ENCODE data around the gene ANKRD33B.

ANKRD33B gene

DNA sequence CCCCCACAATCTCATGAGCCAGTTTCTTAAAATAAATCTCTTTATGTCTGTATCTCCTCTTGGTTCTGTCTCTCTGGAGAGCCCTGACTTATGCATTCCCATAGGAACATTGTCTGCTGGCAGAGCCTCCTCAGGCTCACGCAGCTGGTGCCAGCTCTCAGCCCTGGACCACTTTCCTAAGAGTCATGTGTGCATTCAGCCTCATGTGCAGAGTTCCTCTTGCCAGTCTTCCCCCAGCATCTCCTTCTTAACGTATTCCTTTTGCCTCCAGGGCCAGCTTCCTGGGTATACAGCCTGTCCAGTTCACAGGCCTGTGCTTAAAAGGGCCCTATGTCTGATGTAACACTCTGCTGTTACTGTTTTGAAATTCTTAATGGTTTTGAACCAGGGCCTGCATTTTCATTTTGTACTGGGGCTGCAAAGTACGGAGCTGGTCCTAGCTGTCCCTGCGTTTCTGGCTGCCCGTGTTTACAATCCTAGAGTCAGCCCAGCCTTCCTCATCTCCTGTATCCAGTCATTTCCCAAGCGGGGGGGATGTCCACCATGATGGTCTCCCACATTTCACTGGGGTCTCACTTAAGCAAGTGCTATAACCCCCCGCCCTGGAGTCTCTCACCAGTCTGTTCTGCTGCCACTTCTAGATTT lies 18.1 kb downstream of the ANKRD33B start:
- H3K9me3 ChIP-seq (ENCODE audit: control insufficient read depth, insufficient read depth, low read depth, low read length) = no peaks in the 10 kb centered on the region
- H3K36me3 ChIP-seq (ENCODE audit: control insufficient read depth, insufficient read depth, low read length) = no peaks in the 10 kb centered on the region
- no peak overlapping the region for H3K9ac ChIP-seq (ENCODE audit: low read length)
- H3K4me1 ChIP-seq (ENCODE audit: control insufficient read depth, insufficient read depth, low read length) = peaks cover 18% of the 10 kb centered on the region
- no peak overlapping the region for H3K4me3 ChIP-seq (ENCODE audit: low read depth, low read length)
- H3K27ac ChIP-seq (ENCODE audit: low read depth, low read length) = no peak overlapping the region
- no peaks in the 10 kb centered on the region for H3K27me3 ChIP-seq (ENCODE audit: control insufficient read depth, insufficient read depth, low read length)

DNA sequence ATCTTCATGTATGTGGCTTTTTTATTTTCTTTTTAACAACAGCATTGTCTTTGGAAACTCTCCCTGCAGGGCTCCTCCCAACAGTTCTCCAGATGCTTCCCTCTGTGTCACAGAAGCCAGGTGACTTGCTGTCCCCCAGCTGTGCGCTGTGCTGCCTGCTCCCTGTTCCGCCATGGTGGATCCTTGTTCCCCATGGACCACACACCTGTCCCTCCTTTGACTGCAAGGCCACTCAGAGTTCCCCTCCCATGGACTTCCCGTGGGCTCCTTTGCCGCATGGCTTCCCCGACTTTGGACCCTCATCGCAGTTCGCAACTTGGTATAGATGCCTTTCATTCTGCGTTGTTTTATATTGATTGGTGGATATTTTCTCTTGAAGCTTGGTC lies 18.6 kb downstream of the ANKRD33B start:
- no peak overlapping the region for H3K9ac ChIP-seq (ENCODE audit: low read length)
- H3K9me3 ChIP-seq (ENCODE audit: control insufficient read depth, insufficient read depth, low read depth, low read length) = no peaks in the 10 kb centered on the region
- no peak overlapping the region for H3K27ac ChIP-seq (ENCODE audit: low read depth, low read length)
- H3K4me3 ChIP-seq (ENCODE audit: low read depth, low read length) = no peak overlapping the region
- H3K4me1 ChIP-seq (ENCODE audit: control insufficient read depth, insufficient read depth, low read length) = peaks cover 15% of the 10 kb centered on the region
- H3K27me3 ChIP-seq (ENCODE audit: control insufficient read depth, insufficient read depth, low read length) = no peaks in the 10 kb centered on the region
- no peaks in the 10 kb centered on the region for H3K36me3 ChIP-seq (ENCODE audit: control insufficient read depth, insufficient read depth, low read length)

DNA sequence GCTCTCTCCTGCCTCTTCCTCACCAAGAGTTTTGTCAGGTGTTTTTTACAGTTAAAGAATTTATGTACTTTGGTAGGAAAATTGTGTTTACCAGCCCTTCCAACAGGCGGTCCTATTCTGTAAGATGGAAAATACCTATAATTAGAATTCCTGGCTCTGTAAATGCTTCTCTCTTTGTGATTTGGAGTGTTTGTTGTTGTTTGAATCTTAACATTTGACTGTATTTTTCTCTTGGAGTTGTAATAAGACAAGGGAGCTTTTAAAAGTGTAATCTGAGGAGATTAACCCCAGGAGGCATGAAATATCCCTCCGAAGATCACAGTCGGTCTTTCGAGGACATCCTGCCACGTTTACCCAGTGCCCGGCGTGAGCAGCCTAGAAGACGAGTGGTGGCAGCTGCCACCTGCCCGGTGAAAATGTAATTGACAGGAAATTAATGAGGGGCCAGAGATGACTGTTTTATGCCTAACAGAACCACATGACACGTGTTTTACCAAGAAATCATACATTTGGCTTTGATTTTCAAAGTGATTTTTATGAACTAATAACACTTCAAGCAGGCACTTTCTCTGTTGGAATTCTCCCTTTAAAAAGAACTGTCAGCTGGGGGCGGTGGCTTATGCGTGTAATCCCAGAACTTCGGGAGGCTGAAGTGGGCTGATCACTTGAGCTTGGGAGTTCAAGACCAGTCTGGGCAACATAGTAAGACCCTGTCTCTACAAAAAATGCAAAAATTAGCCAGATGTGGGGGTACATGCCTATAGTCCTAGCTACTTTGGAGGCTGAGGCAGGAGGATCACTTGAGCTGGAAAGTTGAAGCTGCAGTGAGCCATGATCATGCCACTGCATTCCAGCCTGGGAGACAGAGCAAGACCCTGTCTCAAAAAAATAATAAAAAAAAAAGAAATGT lies 20.0 kb downstream of the ANKRD33B start:
- Histone ChIP-seq H3K27ac (ENCODE audit: low read depth, low read length) (no peak overlapping the region), H3K4me1 (ENCODE audit: control insufficient read depth, insufficient read depth, low read length) (peaks cover 10% of the 10 kb centered on the region; the same call in 1 of the 2 replicates), H3K9ac (ENCODE audit: low read length) (no peak overlapping the region), H3K36me3 (ENCODE audit: control insufficient read depth, insufficient read depth, low read length) (no peaks in the 10 kb centered on the region), H3K9me3 (ENCODE audit: control insufficient read depth, insufficient read depth, low read depth, low read length) (no peaks in the 10 kb centered on the region), H3K27me3 (ENCODE audit: control insufficient read depth, insufficient read depth, low read length) (no peaks in the 10 kb centered on the region), H3K4me3 (ENCODE audit: low read depth, low read length) (no peak overlapping the region)

DNA sequence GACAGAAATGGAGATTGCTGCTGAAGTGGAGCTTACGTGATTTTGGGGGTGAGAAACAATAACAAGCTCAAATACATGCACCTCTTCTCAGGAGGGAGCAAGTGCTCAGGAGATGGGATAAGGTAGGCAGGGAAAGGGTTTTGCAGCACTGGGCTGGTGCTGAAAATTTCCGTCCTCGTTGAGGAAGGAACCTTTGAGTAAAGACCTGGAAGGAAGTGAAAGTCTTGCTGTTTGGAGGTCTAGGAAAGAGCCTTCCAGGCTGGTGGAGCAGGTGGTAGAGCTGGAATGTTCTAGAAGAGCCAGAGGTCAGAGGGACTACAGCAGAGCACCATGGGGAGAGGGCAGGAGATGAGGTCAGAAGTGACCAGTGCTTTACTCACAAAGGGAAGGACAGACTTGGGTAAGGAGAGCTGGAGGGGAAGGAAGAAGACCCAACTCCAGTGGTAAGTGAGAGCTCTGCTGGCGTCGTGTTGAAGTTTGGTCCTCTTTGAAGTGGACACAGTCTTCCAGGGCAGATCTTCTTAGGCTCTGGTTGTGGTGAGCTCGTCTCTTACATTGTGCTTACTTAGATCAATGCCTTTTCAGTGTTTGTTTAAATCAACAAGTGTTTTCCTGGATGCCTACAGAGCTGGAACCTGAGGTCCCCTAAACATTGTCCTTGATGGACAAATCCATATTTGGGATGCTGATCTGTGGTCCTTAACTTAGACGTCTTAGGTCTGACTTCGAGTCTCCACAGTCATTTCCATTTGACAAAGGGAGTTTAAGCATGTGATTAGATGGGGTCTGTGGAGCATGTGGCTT lies 21.0 kb downstream of the ANKRD33B start:
- Histone ChIP-seq H3K9me3 (ENCODE audit: control insufficient read depth, insufficient read depth, low read depth, low read length) (peaks cover 3% of the 10 kb centered on the region; the same call in 1 of the 2 replicates), H3K36me3 (ENCODE audit: control insufficient read depth, insufficient read depth, low read length) (no peaks in the 10 kb centered on the region), H3K4me3 (ENCODE audit: low read depth, low read length) (no peak overlapping the region), H3K4me1 (ENCODE audit: control insufficient read depth, insufficient read depth, low read length) (peaks cover 15% of the 10 kb centered on the region), H3K27me3 (ENCODE audit: control insufficient read depth, insufficient read depth, low read length) (no peaks in the 10 kb centered on the region), H3K9ac (ENCODE audit: low read length) (no peak overlapping the region), H3K27ac (ENCODE audit: low read depth, low read length) (no peak overlapping the region)

DNA sequence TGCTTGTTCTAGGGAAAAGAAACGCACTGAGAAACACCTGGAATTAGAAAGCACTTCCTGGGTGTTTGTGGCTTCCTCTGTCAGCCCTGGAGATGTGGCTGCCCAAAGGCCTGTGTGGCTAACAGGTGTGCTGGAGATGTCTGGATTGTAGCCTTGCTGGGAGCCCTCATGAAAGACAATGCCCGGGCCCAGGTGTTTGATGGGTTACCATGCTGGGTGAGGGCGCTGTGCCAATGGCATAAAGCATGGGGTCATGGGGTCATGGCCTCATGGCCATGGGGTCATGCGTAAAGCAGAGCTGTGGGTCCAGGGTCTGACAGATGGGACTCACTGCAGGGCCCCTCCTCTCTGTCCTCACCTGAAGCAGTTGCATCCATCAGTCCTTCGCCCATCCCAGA lies 21.6 kb downstream of the ANKRD33B start:
- Histone ChIP-seq H3K9me3 (ENCODE audit: control insufficient read depth, insufficient read depth, low read depth, low read length) (peaks cover 3% of the 10 kb centered on the region; the same call in 1 of the 2 replicates), H3K9ac (ENCODE audit: low read length) (no peak overlapping the region), H3K36me3 (ENCODE audit: control insufficient read depth, insufficient read depth, low read length) (no peaks in the 10 kb centered on the region), H3K27ac (ENCODE audit: low read depth, low read length) (no peak overlapping the region), H3K4me1 (ENCODE audit: control insufficient read depth, insufficient read depth, low read length) (peaks cover 17% of the 10 kb centered on the region), H3K27me3 (ENCODE audit: control insufficient read depth, insufficient read depth, low read length) (no peaks in the 10 kb centered on the region), H3K4me3 (ENCODE audit: low read depth, low read length) (no peak overlapping the region)

DNA sequence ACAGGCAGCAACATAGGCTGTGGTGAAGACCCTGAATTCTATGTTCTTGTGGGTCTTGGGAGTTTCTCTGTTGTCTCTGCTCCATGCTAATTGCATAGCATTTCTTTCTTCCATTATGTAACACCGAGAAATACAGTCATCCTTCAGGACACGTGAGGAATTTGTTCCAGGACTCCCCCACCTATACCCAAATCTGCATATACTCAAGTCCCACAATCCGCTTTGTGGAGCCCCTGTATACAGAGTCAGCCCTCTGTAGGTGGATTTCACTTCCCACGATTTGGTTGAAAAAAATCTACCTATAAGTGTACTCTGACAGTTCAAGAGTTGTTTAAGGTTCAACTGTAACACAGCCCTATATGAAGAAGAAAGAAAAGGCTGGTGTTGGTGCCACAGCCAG lies 22.1 kb downstream of the ANKRD33B start:
- peaks cover 3% of the 10 kb centered on the region; the same call in 1 of the 2 replicates for H3K9me3 ChIP-seq (ENCODE audit: control insufficient read depth, insufficient read depth, low read depth, low read length)
- no peak overlapping the region for H3K4me3 ChIP-seq (ENCODE audit: low read depth, low read length)
- no peak overlapping the region for H3K9ac ChIP-seq (ENCODE audit: low read length)
- H3K27ac ChIP-seq (ENCODE audit: low read depth, low read length) = no peak overlapping the region
- no peaks in the 10 kb centered on the region for H3K36me3 ChIP-seq (ENCODE audit: control insufficient read depth, insufficient read depth, low read length)
- no peaks in the 10 kb centered on the region for H3K27me3 ChIP-seq (ENCODE audit: control insufficient read depth, insufficient read depth, low read length)
- peaks cover 21% of the 10 kb centered on the region for H3K4me1 ChIP-seq (ENCODE audit: control insufficient read depth, insufficient read depth, low read length)

DNA sequence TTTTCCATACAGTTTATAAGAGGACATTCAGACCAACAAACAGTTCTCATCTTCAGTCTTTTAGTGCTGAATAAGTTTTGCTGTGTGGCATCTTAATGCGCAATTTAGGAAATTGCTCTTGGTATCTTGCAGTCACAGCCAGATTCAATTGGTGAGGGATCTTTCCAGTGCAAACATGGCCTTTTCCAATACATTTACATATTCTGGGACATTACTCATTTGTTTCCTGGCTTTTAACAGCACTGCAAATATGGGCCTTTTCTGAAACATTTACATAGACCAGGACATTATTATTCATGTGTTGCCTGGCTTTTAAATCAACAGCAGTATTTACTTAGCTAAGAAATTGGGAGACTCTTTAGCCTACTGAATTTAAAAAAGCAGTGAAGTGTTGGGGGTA lies 22.7 kb downstream of the ANKRD33B start:
- Histone ChIP-seq H3K9me3 (ENCODE audit: control insufficient read depth, insufficient read depth, low read depth, low read length) (peaks cover 3% of the 10 kb centered on the region; the same call in 1 of the 2 replicates), H3K4me3 (ENCODE audit: low read depth, low read length) (no peak overlapping the region), H3K27ac (ENCODE audit: low read depth, low read length) (no peak overlapping the region)

DNA sequence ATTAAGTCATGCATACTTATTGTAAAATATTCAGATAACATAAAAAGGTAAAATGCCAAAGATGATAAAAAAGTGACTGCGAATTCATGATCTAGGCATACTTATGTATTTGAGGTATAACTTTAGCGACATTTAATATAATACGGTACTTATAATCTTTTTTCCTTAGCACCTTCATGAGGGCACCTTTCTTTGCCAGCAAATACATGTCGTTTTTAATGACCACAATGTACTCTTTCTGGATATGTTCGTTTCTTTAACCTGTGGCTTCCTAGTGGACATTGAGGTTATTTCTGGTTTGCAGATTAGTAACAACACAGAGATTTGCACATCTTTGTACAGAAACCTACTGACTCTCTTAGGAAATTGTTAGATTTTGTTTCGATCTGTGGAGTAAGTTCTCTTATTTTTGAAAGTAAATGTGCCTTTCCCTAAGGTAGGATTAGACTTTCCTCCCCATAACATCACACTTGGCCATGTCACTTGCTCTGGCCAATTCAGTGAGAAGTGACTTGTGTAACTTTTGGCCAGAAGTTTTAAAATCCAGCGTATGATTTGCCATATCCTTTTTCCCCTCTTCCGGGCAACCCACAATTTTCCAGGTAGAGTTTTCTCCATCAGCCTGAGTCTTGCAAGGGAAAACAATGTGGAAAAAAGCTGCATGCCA lies 24.4 kb downstream of the ANKRD33B start:
- Histone ChIP-seq H3K4me1 (ENCODE audit: control insufficient read depth, insufficient read depth, low read length) (peaks cover 24% of the 10 kb centered on the region), H3K36me3 (ENCODE audit: control insufficient read depth, insufficient read depth, low read length) (no peaks in the 10 kb centered on the region), H3K9ac (ENCODE audit: low read length) (no peak overlapping the region), H3K27me3 (ENCODE audit: control insufficient read depth, insufficient read depth, low read length) (no peaks in the 10 kb centered on the region), H3K4me3 (ENCODE audit: low read depth, low read length) (no peak overlapping the region), H3K9me3 (ENCODE audit: control insufficient read depth, insufficient read depth, low read depth, low read length) (peaks cover 3% of the 10 kb centered on the region; the same call in 1 of the 2 replicates), H3K27ac (ENCODE audit: low read depth, low read length) (no peak overlapping the region)

More for the DNA sequence above, 22.7 kb downstream of the ANKRD33B start:
- no peaks in the 10 kb centered on the region for H3K36me3 ChIP-seq (ENCODE audit: control insufficient read depth, insufficient read depth, low read length)
- H3K27me3 ChIP-seq (ENCODE audit: control insufficient read depth, insufficient read depth, low read length) = no peaks in the 10 kb centered on the region
- H3K4me1 ChIP-seq (ENCODE audit: control insufficient read depth, insufficient read depth, low read length) = peaks cover 24% of the 10 kb centered on the region
- no peak overlapping the region for H3K9ac ChIP-seq (ENCODE audit: low read length)

DNA sequence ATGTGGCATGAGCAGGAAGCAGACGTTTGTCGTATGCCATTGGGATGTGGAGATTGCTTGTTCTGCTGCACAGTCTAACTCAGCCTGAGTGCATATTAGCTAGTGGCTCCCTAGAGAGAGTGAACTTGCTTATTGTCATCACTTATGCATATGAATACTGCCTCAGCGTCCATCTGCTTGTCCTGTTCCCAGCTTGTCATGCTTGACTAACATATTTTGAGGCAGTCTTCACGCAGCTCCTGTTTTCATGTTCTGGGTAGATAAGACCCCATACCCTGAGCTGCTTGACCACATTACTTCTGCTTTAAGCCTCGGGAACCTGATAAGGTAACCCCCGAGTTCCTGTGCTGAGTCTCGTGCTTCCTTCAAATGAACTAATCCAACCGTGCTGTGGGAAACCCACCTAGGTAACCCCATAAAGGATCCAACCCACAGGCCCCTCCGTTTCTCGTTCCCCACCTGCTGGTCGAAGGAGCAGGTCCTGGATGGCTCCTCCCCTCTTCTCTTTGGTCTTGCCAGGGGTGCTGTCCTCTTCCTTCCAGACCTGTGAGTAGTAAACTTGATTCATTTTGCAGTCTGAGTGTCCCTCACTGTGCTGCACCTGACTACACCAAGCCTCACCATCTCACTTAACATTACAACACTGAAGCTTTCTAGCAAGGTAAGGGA lies 25.0 kb downstream of the ANKRD33B start:
- Histone ChIP-seq H3K9ac (ENCODE audit: low read length) (no peak overlapping the region), H3K9me3 (ENCODE audit: control insufficient read depth, insufficient read depth, low read depth, low read length) (peaks cover 3% of the 10 kb centered on the region; the same call in 1 of the 2 replicates), H3K27me3 (ENCODE audit: control insufficient read depth, insufficient read depth, low read length) (no peaks in the 10 kb centered on the region), H3K27ac (ENCODE audit: low read depth, low read length) (no peak overlapping the region), H3K4me3 (ENCODE audit: low read depth, low read length) (no peak overlapping the region), H3K4me1 (ENCODE audit: control insufficient read depth, insufficient read depth, low read length) (peaks cover 27% of the 10 kb centered on the region), H3K36me3 (ENCODE audit: control insufficient read depth, insufficient read depth, low read length) (no peaks in the 10 kb centered on the region)
